Esophagus muscularis mucosa (tissue), 4 donors: Measurements from ENCODE around the gene SCFD2. TPM values are rescaled to one million over a fixed set of nuclear protein-coding genes. Genes with fewer than 3 reads are reported as not detected.
A peak's percentile ranks its signal among the peaks of the same experiment; 100 is the strongest.

ENCODE experiments used
- DNase-seq: peaks from one replicate; pipeline ENCODE4 v3.0.0-alpha.2; 2017; ENCODE audit errors: extremely low spot score
- H3K27ac ChIP-seq, 4 donors: fragments of 200-600 bp; sonication (generic); replicated peaks in 1 of 4; 1 replicate in 3 of 4; 2 replicates in 1 of 4; pipeline ENCODE4 v1.5.1; 2016 to 2019; ENCODE audit warnings: mild to moderate bottlenecking in 1 of 4
- H3K27me3 ChIP-seq, 4 donors: fragments of 200-600 bp; sonication (generic); one replicate each; pipeline versions ENCODE4 v1.5.1 to v1.6.0; 2016 to 2019
- H3K36me3 ChIP-seq, 4 donors: fragments of 200-600 bp; sonication (generic); one replicate each; pipeline ENCODE4 v1.5.1; 2016 to 2019
- H3K4me1 ChIP-seq, 4 donors: fragments of 200-600 bp; sonication (generic); one replicate each; pipeline ENCODE4 v1.5.1; 2016 to 2019
- H3K4me3 ChIP-seq, 4 donors: fragments of 200-600 bp; sonication (generic); 1 replicate in 2 of 4; 2 replicates in 2 of 4; pipeline ENCODE4 v1.5.1; 2016 to 2019; ENCODE audit warnings: mild to moderate bottlenecking in 4 of 4, moderate library complexity in 1 of 4
- H3K9me3 ChIP-seq, 4 donors: fragments of 200-600 bp; sonication (generic); 1 replicate in 3 of 4; 2 replicates in 1 of 4; pipeline ENCODE4 v1.5.1; 2016 to 2019
- CTCF ChIP-seq, 3 experiments: fragments of 200-600 bp in 2 of 3; fragments of 450-650 bp in 1 of 3; sonication (generic) in 2 of 3; IDR thresholded peaks; one replicate each; pipeline ENCODE4 v1.5.1; 2017 to 2019; ENCODE audit warnings: antibody characterized with exemption in 3 of 3, mild to moderate bottlenecking in 2 of 3, moderate library complexity in 1 of 3
- EP300 ChIP-seq: sonication (generic); formaldehyde crosslinking; IDR thresholded peaks from one replicate; pipeline ENCODE4 v1.6.1; 2017; ENCODE audit warnings: antibody characterized with exemption
- POLR2A ChIP-seq: fragments of 450-650 bp; IDR thresholded peaks from one replicate; pipeline ENCODE4 v1.6.1; 2017; ENCODE audit warnings: antibody characterized with exemption, moderate library complexity, mild to moderate bottlenecking, low read depth
- POLR2AphosphoS5 ChIP-seq, 2 donors: sonication (generic); formaldehyde crosslinking; IDR thresholded peaks; one replicate each; pipeline ENCODE4 v1.6.1; 2017; ENCODE audit warnings: antibody characterized with exemption in 2 of 2
- WGBS: methylation state at CpG from one replicate; pipeline ENCODE4 v1.1.5; 2018; 5-methylcytosine and 5-hydroxymethylcytosine counted together
- intact Hi-C: fragments of 100-400 bp; cut with DNase I; formaldehyde crosslinking; loops from one replicate; pipeline ENCODE4 v1.15.1; 2023
- total RNA-seq, 4 donors: library from RNA; depleted of rRNA; stranded (reverse); fragments of >200 nt; gene quantifications; one replicate each; pipeline versions ENCODE4 v1.1.0 to v1.2.1, GENCODE V29; 2016

Gene SCFD2
- total RNA-seq, 4 donors from 2014 or later: 10.0 to 15.7 (median 12.7) TPM

- intact Hi-C loops: loop anchor here (5.0 kb wide), 2 partner anchors 36 to 141 kb away; no protein-coding TSS in a partner anchor
- H3K4me1 ChIP-seq: peaks cover 15 to 43% (median 30%) of the 10 kb centered on the region in 4 donors
- WGBS: 83% methylated on average over 6 of the region's 6 CpGs
- peak overlapping the region in 2 of 4 donors; percentile 71 to 89 for H3K4me3 ChIP-seq
- H3K27me3 ChIP-seq: peaks cover 0 to 26% (median 8%) of the 10 kb centered on the region in 4 donors
- no peak for DNase-seq
- H3K9me3 ChIP-seq: peaks cover 0 to 4% (median 3%) of the 10 kb centered on the region in 4 donors
- H3K27ac ChIP-seq: no peak overlapping the region
- H3K36me3 ChIP-seq: peaks cover 0 to 9% (median 0%) of the 10 kb centered on the region in 4 donors
- no peak for TF ChIP-seq POLR2AphosphoS5 (IDR thresholded peaks at IDR 0.05)
- TF ChIP-seq EP300: no peak
- TF ChIP-seq POLR2A: no peak
- no peak for TF ChIP-seq CTCF (IDR thresholded peaks at IDR 0.05)
Measured at GRCh38 chr4:52863324-52863723, 502.5 kb downstream of the SCFD2 start.

GRCh38 chr4:52862639-52863161 lies 503.2 kb downstream of the SCFD2 start:
- peak overlapping the region; percentile 70 to 89 (median 71) for H3K4me3 ChIP-seq
- peaks cover 0 to 8% (median 7%) of the 10 kb centered on the region in 4 donors for H3K9me3 ChIP-seq
- 7% methylated on average over 18 of the region's 23 CpGs for WGBS
- TF ChIP-seq POLR2AphosphoS5 (IDR thresholded peaks at IDR 0.05) (no peak), CTCF (IDR thresholded peaks at IDR 0.05) (no peak), EP300 (no peak), POLR2A (no peak)
- H3K27me3 ChIP-seq: peaks cover 0 to 26% (median 8%) of the 10 kb centered on the region in 4 donors
- intact Hi-C loops: loop anchor here (5.0 kb wide), 2 partner anchors 35 to 140 kb away; no protein-coding TSS in a partner anchor
- H3K36me3 ChIP-seq: peaks cover 0 to 9% (median 0%) of the 10 kb centered on the region in 4 donors
- peaks cover 15 to 38% (median 30%) of the 10 kb centered on the region in 4 donors for H3K4me1 ChIP-seq
- no peak for DNase-seq
- H3K27ac ChIP-seq: peak overlapping the region in 1 of 4 donors; percentile 46

DNA sequence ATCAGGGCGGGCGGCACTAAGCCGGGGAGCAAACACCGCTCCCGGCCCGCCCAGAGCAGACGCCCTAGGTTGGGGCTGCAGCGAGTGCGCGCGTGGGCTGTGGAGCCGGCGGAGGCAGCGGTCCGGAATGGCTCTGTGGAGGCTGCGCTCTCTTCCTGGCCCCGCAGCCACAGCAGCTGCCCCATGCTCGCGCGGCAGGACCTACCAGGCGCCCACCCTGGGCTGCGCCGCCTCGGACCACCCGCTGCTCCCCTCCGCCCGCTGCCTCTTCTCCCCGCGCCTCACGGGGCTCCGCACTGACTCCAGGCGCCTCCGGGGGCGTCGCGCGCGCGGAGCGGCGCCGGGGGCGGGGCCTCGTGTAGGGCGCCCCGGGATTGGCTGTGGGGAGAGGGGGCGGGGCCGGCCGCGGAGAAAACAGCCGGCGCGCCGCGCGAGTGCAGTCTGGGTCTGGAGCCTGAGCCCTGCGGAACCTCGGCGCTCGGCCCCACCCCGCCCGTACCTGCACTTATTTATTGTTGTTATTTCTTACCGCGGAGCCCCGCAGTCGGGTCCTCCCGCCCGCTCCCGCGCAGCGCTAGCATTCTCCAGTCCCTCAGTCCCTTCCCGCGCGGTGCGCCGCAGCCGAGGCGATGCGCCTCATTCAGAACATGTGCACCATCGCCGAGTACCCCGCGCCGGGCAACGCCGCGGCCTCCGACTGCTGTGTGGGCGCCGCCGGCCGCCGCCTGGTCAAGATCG lies 503.8 kb downstream of the SCFD2 start, which contains the start of gene RASL11B:
Gene RASL11B (plus strand): TSS at position 439 of the 738 bp plus-strand sequence. CDS start 191 bp downstream, at position 630.
- intact Hi-C loops: loop anchor here (5.0 kb wide), 2 partner anchors 35 to 140 kb away; no protein-coding TSS in a partner anchor
- H3K27me3 ChIP-seq: peaks cover 0 to 26% (median 8%) of the 10 kb centered on the region in 4 donors
- peaks cover 0 to 9% (median 0%) of the 10 kb centered on the region in 4 donors for H3K36me3 ChIP-seq
- DNase-seq: no peak
- H3K27ac ChIP-seq: peak within 1 kb of the TSS; percentile 29 to 57 (median 50)
- WGBS: 2% methylated on average over 12 of the region's 94 CpGs
- peak in 2 of 3 experiments; percentile 25 to 60 for TF ChIP-seq CTCF (IDR thresholded peaks at IDR 0.05)
- peak; percentile 36 to 56 for TF ChIP-seq POLR2AphosphoS5 (IDR thresholded peaks at IDR 0.05)
- no peak for TF ChIP-seq EP300
- H3K4me1 ChIP-seq: peaks cover 15 to 33% (median 30%) of the 10 kb centered on the region in 4 donors
- H3K9me3 ChIP-seq: peaks cover 0 to 8% (median 7%) of the 10 kb centered on the region in 4 donors
- H3K4me3 ChIP-seq: peak within 1 kb of the TSS; percentile 70 to 89 (median 71)

- Histone ChIP-seq H3K27me3 (peaks cover 0 to 26% (median 8%) of the 10 kb centered on the region in 4 donors), H3K9me3 (peaks cover 0 to 8% (median 7%) of the 10 kb centered on the region in 4 donors), H3K4me3 (peak overlapping the region; percentile 70 to 89 (median 71)), H3K36me3 (peaks cover 0 to 9% (median 0%) of the 10 kb centered on the region in 4 donors), H3K4me1 (peaks cover 15 to 33% (median 30%) of the 10 kb centered on the region in 4 donors), H3K27ac (peak overlapping the region in 3 of 4 donors; percentile 29 to 57 (median 55))
- intact Hi-C loops: loop anchor here (5.0 kb wide), 2 partner anchors 34 to 139 kb away; no protein-coding TSS in a partner anchor
- no peak for DNase-seq
- TF ChIP-seq EP300 (no peak), POLR2A (no peak), POLR2AphosphoS5 (IDR thresholded peaks at IDR 0.05) (no peak)
- 39% methylated on average over 26 of the region's 26 CpGs for WGBS
Measured at GRCh38 chr4:52861171-52861823, 504.6 kb downstream of the SCFD2 start.
